ENCODE results near the gene SAMD14. TPM values are rescaled to one million over a fixed set of nuclear protein-coding genes. Genes with fewer than 3 reads are reported as not detected.

SAMD14 gene
- total and polyA plus RNA-seq, 2 of the 4 experiments (the other 2 are of a cell fraction), result 1.4 to 6.2 TPM

DNA sequence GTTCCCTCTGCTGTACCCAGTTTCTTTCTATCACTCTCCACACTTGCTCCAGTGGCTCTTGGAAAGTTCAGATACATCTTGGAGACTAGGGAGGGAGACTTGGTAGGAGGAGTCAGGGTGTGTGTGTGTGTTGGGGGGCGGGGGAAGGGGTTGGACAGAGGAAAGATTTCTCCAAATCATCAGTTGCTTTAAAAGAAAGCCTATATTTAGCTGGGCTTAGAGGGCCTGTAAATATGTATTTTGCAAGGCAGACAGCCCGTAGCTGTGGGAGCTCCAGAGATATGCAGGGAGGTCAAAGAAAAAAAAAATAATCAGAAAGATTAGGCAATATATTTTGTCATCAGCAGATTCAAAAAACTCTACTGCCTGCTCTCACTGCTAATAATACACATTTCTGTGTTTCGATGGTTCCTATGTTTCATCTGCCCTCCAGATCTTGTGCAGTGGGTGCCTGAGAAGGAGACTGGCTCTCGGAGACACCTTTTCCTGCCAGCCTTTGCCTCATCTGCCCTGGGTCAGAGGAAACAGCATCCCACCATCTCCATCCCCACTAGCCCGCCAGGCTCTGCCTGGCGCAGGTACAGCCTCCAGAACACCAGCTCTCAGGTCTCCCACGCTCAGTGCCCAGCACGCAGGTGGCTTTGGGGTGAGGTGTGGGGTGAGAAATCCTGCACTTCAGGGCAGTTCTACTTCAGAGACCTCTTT, 25.3 kb upstream of the SAMD14 start:
- H3K9me3 ChIP-seq (ENCODE audit: control insufficient read depth, insufficient read depth, low read length), result no peaks in the 10 kb centered on the region
- intact Hi-C loops (cut with micrococcal nuclease), result no loop called here
- dilution Hi-C loops (cut with HindIII; ENCODE audit: low sequenced_read_pairs, unreplicated experiment), result no loop called here
- peak; percentile 38 for ATAC-seq (ENCODE audit: low read depth)
- H4K8ac ChIP-seq (ENCODE audit: low read depth in 2 of 2, low read length in 2 of 2), result peak overlapping the region in 1 of 2 experiments; percentile 31; a peak in 2 of 4 replicates
- H3K14ac ChIP-seq (replicated peaks; ENCODE audit: low read depth, low read length), result 0 out of 2 replicates have a peak overlapping the region, but pooled peaks have one; percentile 16
- WGBS, 2 experiments (ENCODE audit: extremely low coverage in 2 of 2, insufficient read length in 1 of 2), result 38% methylated on average over 1 of the region's 8 CpGs; no CpG with 5 or more reads in 1 of the 2 experiments
- no peak overlapping the region for H2BK20ac ChIP-seq (ENCODE audit: low read depth, low read length)
- ChIA-PET CTCF (no interaction called here), POLR2A (ENCODE audit: unreplicated experiment) (no interaction called here)
- H3K9ac ChIP-seq (ENCODE audit: low read depth, low read length), result 0 out of 2 replicates have a peak overlapping the region, but pooled peaks have one; percentile 41
- no peaks in the 10 kb centered on the region for H4K20me1 ChIP-seq (ENCODE audit: insufficient read depth, low read length)
- peak overlapping the region; percentile 58 for H2AFZ ChIP-seq (replicated peaks; ENCODE audit: low read length, poor library complexity)
- peak overlapping the region; percentile 35 for H3K4me2 ChIP-seq (ENCODE audit: low read depth, low read length)
- in situ Hi-C loops (cut with MboI; ENCODE audit: low sequenced_read_pairs), result no loop called here
- no peak overlapping the region for H2AK5ac ChIP-seq (ENCODE audit: low read depth, low read length)
- peak overlapping the region; percentile 3; the same call in 1 of the 2 replicates for H3K4ac ChIP-seq (ENCODE audit: low read depth, low read length)
- peak overlapping the region; percentile 70; the same call in 1 of the 2 replicates for H3K27ac ChIP-seq (ENCODE audit: insufficient read depth, low read length)
- no peak overlapping the region for H2BK15ac ChIP-seq (ENCODE audit: low read depth, low read length)
- peaks cover 0 to 23% of the 10 kb centered on the region in 2 experiments; a peak in 2 of 4 replicates for H3K79me1 ChIP-seq (ENCODE audit: low read depth in 1 of 2, low read length in 2 of 2)
- H3K56ac ChIP-seq (ENCODE audit: extremely low read depth, insufficient read depth, low read length), result no peak overlapping the region
- no peak overlapping the region for H2BK5ac ChIP-seq (ENCODE audit: low read depth, low read length, poor library complexity, severe bottlenecking)
- H3K36me3 ChIP-seq (ENCODE audit: control insufficient read depth, insufficient read depth, low read length), result no peaks in the 10 kb centered on the region
- H4K5ac ChIP-seq (ENCODE audit: low read depth, low read length), result peak overlapping the region; percentile 26
- H3K27me3 ChIP-seq (ENCODE audit: control insufficient read depth, insufficient read depth, low read length), result no peaks in the 10 kb centered on the region
- no peak overlapping the region for H2AK9ac ChIP-seq (replicated peaks; ENCODE audit: low read depth, low read length, poor library complexity)
- H2BK120ac ChIP-seq (ENCODE audit: low read depth, low read length), result no peak overlapping the region
- peak overlapping the region; percentile 14; the same call in 1 of the 2 replicates for H3K18ac ChIP-seq (ENCODE audit: low read depth, low read length)
- peaks cover 9% of the 10 kb centered on the region for H3K4me1 ChIP-seq (ENCODE audit: control insufficient read depth, insufficient read depth, low read length)
- H4K91ac ChIP-seq (ENCODE audit: insufficient read depth, low read depth, low read length), result no peak overlapping the region
- peaks cover 4% of the 10 kb centered on the region; the same call in 1 of the 2 replicates for H3K9me1 ChIP-seq (ENCODE audit: insufficient read depth, low read length)
- TF ChIP-seq RCOR1 (IDR thresholded peaks at IDR 0.05; ENCODE audit: insufficient replicate concordance, low read length), result no peak
- no peak for TF ChIP-seq NFE2L2 (IDR thresholded peaks at IDR 0.05; ENCODE audit: low read depth, low read length)
- TF ChIP-seq MAFK (IDR thresholded peaks at IDR 0.05; ENCODE audit: low read depth, low read length), result no peak
- TF ChIP-seq, protein P1, sequence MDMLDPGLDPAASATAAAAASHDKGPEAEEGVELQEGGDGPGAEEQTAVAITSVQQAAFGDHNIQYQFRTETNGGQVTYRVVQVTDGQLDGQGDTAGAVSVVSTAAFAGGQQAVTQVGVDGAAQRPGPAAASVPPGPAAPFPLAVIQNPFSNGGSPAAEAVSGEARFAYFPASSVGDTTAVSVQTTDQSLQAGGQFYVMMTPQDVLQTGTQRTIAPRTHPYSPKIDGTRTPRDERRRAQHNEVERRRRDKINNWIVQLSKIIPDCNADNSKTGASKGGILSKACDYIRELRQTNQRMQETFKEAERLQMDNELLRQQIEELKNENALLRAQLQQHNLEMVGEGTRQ (IDR thresholded peaks at IDR 0.05; ENCODE audit: low read depth, low read length), result no peak
- TF ChIP-seq, protein P2, sequence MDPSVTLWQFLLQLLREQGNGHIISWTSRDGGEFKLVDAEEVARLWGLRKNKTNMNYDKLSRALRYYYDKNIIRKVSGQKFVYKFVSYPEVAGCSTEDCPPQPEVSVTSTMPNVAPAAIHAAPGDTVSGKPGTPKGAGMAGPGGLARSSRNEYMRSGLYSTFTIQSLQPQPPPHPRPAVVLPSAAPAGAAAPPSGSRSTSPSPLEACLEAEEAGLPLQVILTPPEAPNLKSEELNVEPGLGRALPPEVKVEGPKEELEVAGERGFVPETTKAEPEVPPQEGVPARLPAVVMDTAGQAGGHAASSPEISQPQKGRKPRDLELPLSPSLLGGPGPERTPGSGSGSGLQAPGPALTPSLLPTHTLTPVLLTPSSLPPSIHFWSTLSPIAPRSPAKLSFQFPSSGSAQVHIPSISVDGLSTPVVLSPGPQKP (IDR thresholded peaks at IDR 0.05; ENCODE audit: borderline replicate concordance, low read depth, low read length), result no peak
- peak; percentile 80 for TF ChIP-seq CEBPB (IDR thresholded peaks at IDR 0.05; ENCODE audit: low read depth, low read length)
- TF ChIP-seq FOS (IDR thresholded peaks at IDR 0.05; ENCODE audit: low read depth, low read length), result no peak
- TF ChIP-seq RAD21 (IDR thresholded peaks at IDR 0.05; ENCODE audit: low read length), result no peak
- no peak for TF ChIP-seq CHD1 (IDR thresholded peaks at IDR 0.05; ENCODE audit: low read depth, low read length)
- no peak for TF ChIP-seq BHLHE40 (IDR thresholded peaks at IDR 0.05; ENCODE audit: low read depth, low read length)
- no peak for TF ChIP-seq MXI1 (IDR thresholded peaks at IDR 0.05; ENCODE audit: borderline replicate concordance, low read depth, low read length)
- TF ChIP-seq MAZ (IDR thresholded peaks at IDR 0.05; ENCODE audit: borderline replicate concordance, low read depth, low read length), result peak; percentile 38; the same call in 1 of the 2 replicates
- BruUV-seq (replicated peaks), result no TSS peak
- H3K4me3 ChIP-seq (ENCODE audit: insufficient read depth, low read depth, low read length), result no peak overlapping the region
- H3K23ac ChIP-seq (ENCODE audit: low read depth, low read length), result no peak overlapping the region
- peak; percentile 63 for DNase-seq
